HepG2 (cell line): ENCODE data around the gene DNAJC1. TPM values are rescaled to one million over a fixed set of nuclear protein-coding genes. Genes with fewer than 3 reads are reported as not detected.

Experiments
- ATAC-seq: fragments of 200-7000 bp; cut with Tn5 transposase; 3 replicates; pipeline ENCODE4 v1.9.1; 2020; ENCODE audit warnings: mild to moderate bottlenecking, moderate library complexity
- BruUV-seq: library from RNA; stranded (reverse); fragments of 400-500 nt; replicated peaks from 2 replicates; lab custom pipeline; 2021; lab: Mats Ljungman, UMichigan
- CTCF ChIA-PET: fragments of 300-600 bp; formaldehyde crosslinking; extraction: SDS; loops from one replicate; lab custom pipeline; 2021; ENCODE audit warnings: low total read pairs, inconsistent platforms, low intra/inter-chr PET ratio; lab: Yijun Ruan, JAX
- POLR2A ChIA-PET: fragments of 350-600 bp; sonication (Branson Sonifier 250); formaldehyde crosslinking; loops from one replicate; lab custom pipeline; 2020; ENCODE audit warnings: antibody characterized with exemption, inconsistent platforms; lab: Yijun Ruan, JAX
- DNase-seq: peaks from one replicate; pipeline ENCODE4 v3.0.0-alpha.2; 2015; ENCODE audit warnings: low spot score
- FAIRE-seq: peaks from 3 replicates; lab custom pipeline; 2011; peaks lifted over from hg19 to GRCh38; lab: Jason Lieb, UNC
- H2AFZ ChIP-seq: one replicate; pipeline ENCODE4 v1.6.1; 2011; ENCODE audit warnings: low read length, inconsistent platforms
- H3K27ac ChIP-seq: fragments of 300-600 bp; 3 replicates; pipeline ENCODE4 v1.8.0; 2011; ENCODE audit warnings: mixed run types, mild to moderate bottlenecking, mixed read lengths, low read length, inconsistent platforms; ENCODE audit not compliant: insufficient read depth; ENCODE audit errors: extremely low read length
- H3K27me3 ChIP-seq, 2 experiments: fragments of 200-600 bp in 1 of 2; 2 replicates in 1 of 2; 3 replicates in 1 of 2; pipeline versions ENCODE4 v1.6.0 to v1.8.0; 2011; ENCODE audit warnings: low read length in 2 of 2, mild to moderate bottlenecking in 2 of 2, moderate library complexity in 2 of 2, inconsistent platforms in 1 of 2; ENCODE audit not compliant: insufficient read depth in 2 of 2, control insufficient read depth in 1 of 2
- H3K36me3 ChIP-seq, 2 experiments: fragments of 200-600 bp in 1 of 2; replicated peaks in 1 of 2; 2 replicates in 1 of 2; 3 replicates in 1 of 2; pipeline versions ENCODE4 v1.5.1 to v1.8.0; 2011; ENCODE audit warnings: low read length in 2 of 2, inconsistent platforms in 1 of 2; ENCODE audit not compliant: insufficient read depth in 2 of 2, control insufficient read depth in 1 of 2
- H3K4me1 ChIP-seq: 2 replicates; pipeline ENCODE4 v1.5.1; 2012; ENCODE audit warnings: low read length, inconsistent platforms; ENCODE audit not compliant: insufficient read depth
- H3K4me2 ChIP-seq: 2 replicates; pipeline ENCODE4 v1.6.0; 2011; ENCODE audit warnings: low read depth, low read length, inconsistent platforms
- H3K4me3 ChIP-seq, 3 experiments: fragments of 200-600 bp in 1 of 3; sonication (generic), shearing (Covaris generic) in 1 of 3; replicated peaks in 1 of 3; 2 replicates each; pipeline ENCODE4 v1.5.1; 2011 to 2016; ENCODE audit warnings: low read length in 3 of 3, inconsistent platforms in 2 of 3, low read depth in 2 of 3, mild to moderate bottlenecking in 2 of 3, control low read depth in 1 of 3, mixed read lengths in 1 of 3; ENCODE audit not compliant: insufficient read depth in 1 of 3
- H3K79me2 ChIP-seq: one replicate; pipeline ENCODE4 v1.6.1; 2011; ENCODE audit warnings: low read length, inconsistent platforms; ENCODE audit not compliant: insufficient read depth
- H3K9ac ChIP-seq: 2 replicates; pipeline ENCODE4 v1.6.0; 2011; ENCODE audit warnings: mild to moderate bottlenecking, low read depth, low read length, inconsistent platforms; ENCODE audit not compliant: insufficient read depth
- H3K9me3 ChIP-seq: 2 replicates; pipeline ENCODE4 v1.5.1; 2012; ENCODE audit warnings: mild to moderate bottlenecking, low read length
- H4K20me1 ChIP-seq: 2 replicates; pipeline ENCODE4 v1.6.0; 2011; ENCODE audit warnings: inconsistent platforms, mild to moderate bottlenecking, low read length, moderate library complexity; ENCODE audit not compliant: insufficient read depth
- GTF3A ChIP-seq: sonication (generic); formaldehyde crosslinking; conservative IDR thresholded peaks from 2 replicates; pipeline ENCODE4 v1.4.0; 2020; ENCODE audit warnings: mild to moderate bottlenecking, missing genetic modification reagents
- HIC2 ChIP-seq: sonication (generic); formaldehyde crosslinking; IDR thresholded peaks from 2 replicates; pipeline ENCODE4 v1.9.0; 2022; ENCODE audit warnings: low read depth, missing genetic modification reagents
- KIAA2018 ChIP-seq: sonication (generic); formaldehyde crosslinking; IDR thresholded peaks from 2 replicates; pipeline ENCODE4 v1.5.0; 2020; ENCODE audit warnings: mild to moderate bottlenecking, missing genetic modification reagents, borderline replicate concordance
- USF2 ChIP-seq, 2 experiments: sonication (generic) in 1 of 2; formaldehyde crosslinking in 1 of 2; IDR thresholded peaks; 2 replicates each; pipeline versions ENCODE4 v1.5.1 to v1.6.1; 2011 to 2020; ENCODE audit warnings: borderline replicate concordance in 1 of 2, low read depth in 1 of 2, low read length in 1 of 2, mild to moderate bottlenecking in 1 of 2, missing genetic modification reagents in 1 of 2, moderate library complexity in 1 of 2
- ZGPAT ChIP-seq: IDR thresholded peaks from 2 replicates; pipeline ENCODE4 v1.6.1; 2016; ENCODE audit warnings: mild to moderate bottlenecking
- in situ Hi-C: cut with HindIII; loops from 2 replicates; pipeline ENCODE4 v1.10.0; 2017; ENCODE audit warnings: low pct_unique_long_range_greater_than_20kb; ENCODE audit not compliant: extremely low pct_ligation_motif_present
- intact Hi-C: fragments of 100-400 bp; cut with micrococcal nuclease; formaldehyde crosslinking; loops from one replicate; pipeline ENCODE4 v1.10.0; 2022; ENCODE audit not compliant: unreplicated experiment
- polyA plus RNA-seq, 8 experiments: library from polyadenylated mRNA; depleted of rRNA in 3 of 8; stranded (reverse) in 7 of 8; unstranded in 1 of 8; fragments of >200 nt; fragmentation: Illumina TruSeq in 4 of 8; extraction: Trizol in 4 of 8; gene quantifications; 2 replicates each; pipeline versions ENCODE4 v1.2.1 to v1.2.3, GENCODE V29; 2011 to 2016; ENCODE audit warnings: low read depth in 4 of 8, missing spikeins in 1 of 8, mixed read lengths in 1 of 8; ENCODE audit not compliant: insufficient read depth in 1 of 8
- total RNA-seq, 5 experiments: library from RNA; depleted of rRNA; stranded (reverse); fragments of >200 nt; fragmentation: Illumina TruSeq; extraction: Trizol; gene quantifications; 2 replicates each; pipeline ENCODE4 v1.2.3, GENCODE V29; 2016; ENCODE audit warnings: low read depth in 1 of 5

The DNAJC1 gene
- total and polyA plus RNA-seq, 2 of the 13 experiments (the other 11 are each of a cell fraction or from before 2014, with no cell fraction given) = 9.9 to 16.6 TPM

GRCh38 chr10:22006379-22006884 lies 2.9 kb upstream of the DNAJC1 start:
- H3K9me3 ChIP-seq = no peaks in the 10 kb centered on the region
- intact Hi-C loops = loop anchor here (10.0 kb wide), 2 partner anchors 428 to 568 kb away; no protein-coding TSS in a partner anchor
- no peaks in the 10 kb centered on the region for H3K79me2 ChIP-seq
- ChIA-PET CTCF (no interaction called here), POLR2A (no interaction called here)
- H3K36me3 ChIP-seq = no peaks in the 10 kb centered on the region
- no peak overlapping the region for H2AFZ ChIP-seq
- peaks cover 17% of the 10 kb centered on the region for H3K4me1 ChIP-seq
- no peak overlapping the region for H3K9ac ChIP-seq
- DNase-seq = no peak
- no peak overlapping the region for H3K27ac ChIP-seq
- no peak for ATAC-seq
- BruUV-seq = no TSS peak
- FAIRE-seq = no peak
- no peak overlapping the region for H3K4me2 ChIP-seq
- no peaks in the 10 kb centered on the region for H4K20me1 ChIP-seq
- no peak overlapping the region for H3K4me3 ChIP-seq
- peaks cover 0 to 6% of the 10 kb centered on the region in 2 experiments; a peak in 1 of 5 replicates for H3K27me3 ChIP-seq
- in situ Hi-C loops = loop anchor here (10.0 kb wide), 1 partner anchor 308 kb away; the partner anchor contains the start of gene COMMD3
- TF ChIP-seq KIAA2018 (CRISPR knock-in tag) (no peak), USF2 (IDR thresholded peaks at IDR 0.05; ENCODE audit: low read depth, low read length) (no peak), USF2 (CRISPR knock-in tag; IDR thresholded peaks at IDR 0.05; ENCODE audit: borderline replicate concordance) (no peak), HIC2 (CRISPR knock-in tag) (no peak), ZGPAT (CRISPR knock-in tag) (no peak), GTF3A (CRISPR knock-in tag) (no peak)
